ENCODE measurements around the gene CYB5R3. TPM values are rescaled to one million over a fixed set of nuclear protein-coding genes. Genes with fewer than 3 reads are reported as not detected.

CYB5R3 gene
- total and polyA plus RNA-seq, 7 experiments from 2014 or later, result 34.3 to 74.1 (median 42.3) TPM

GRCh38 chr22:42642806-42643633, 6.2 kb downstream of the CYB5R3 start:
- DNase-seq (no peak), ATAC-seq (peak; percentile 23)
- no peaks in the 10 kb centered on the region for H3K9me3 ChIP-seq (ENCODE audit: control insufficient read depth in 2 of 3, low read length in 3 of 3)
- no peak overlapping the region for H3K27ac Mint-ChIP-seq
- no peaks in the 10 kb centered on the region for H3K9me3 Mint-ChIP-seq
- intact Hi-C loops (cut with micrococcal nuclease), result no loop called here
- peaks cover 5 to 8% of the 10 kb centered on the region in 2 donors for H3K4me1 ChIP-seq (ENCODE audit: control insufficient read depth in 2 of 2, insufficient read depth in 2 of 2, low read length in 2 of 2)
- no peaks in the 10 kb centered on the region for H3K27me3 Mint-ChIP-seq
- no peaks in the 10 kb centered on the region for H3K27me3 ChIP-seq (ENCODE audit: control insufficient read depth in 2 of 2, insufficient read depth in 2 of 2, low read length in 2 of 2)
- peaks cover 10 to 37% (median 29%) of the 10 kb centered on the region in 7 donors for H3K4me1 Mint-ChIP-seq
- H3K36me3 Mint-ChIP-seq, result no peaks in the 10 kb centered on the region
- H3K36me3 ChIP-seq (ENCODE audit: control insufficient read depth in 2 of 3, insufficient read depth in 3 of 3, low read length in 3 of 3), result no peaks in the 10 kb centered on the region
- ChIA-PET POLR2A (interaction anchor here (1.3 kb wide), 1 partner anchor 29 kb away, joined by 5 read pairs; the partner anchor contains the start of gene POLDIP3), CTCF (no interaction called here)
- H3K4me3 ChIP-seq (ENCODE audit: low read length), result no peak overlapping the region
- H3K27ac ChIP-seq (ENCODE audit: low read depth, low read length), result no peak overlapping the region
- H3K4me3 Mint-ChIP-seq, result no peak overlapping the region

- CTCF ChIA-PET, result no interaction called here
- Histone ChIP-seq H3K27me3 (ENCODE audit: control insufficient read depth in 2 of 2, insufficient read depth in 2 of 2, low read length in 2 of 2) (no peaks in the 10 kb centered on the region), H3K27ac (ENCODE audit: low read depth, low read length) (no peak overlapping the region), H3K36me3 (ENCODE audit: control insufficient read depth in 2 of 3, insufficient read depth in 3 of 3, low read length in 3 of 3) (peaks cover 0 to under 1% (median 0%) of the 10 kb centered on the region in 3 experiments), H3K4me1 (ENCODE audit: control insufficient read depth in 2 of 2, insufficient read depth in 2 of 2, low read length in 2 of 2) (peaks cover 0 to 4% of the 10 kb centered on the region in 2 donors), H3K4me3 (ENCODE audit: low read length) (no peak overlapping the region), H3K9me3 (ENCODE audit: control insufficient read depth in 2 of 3, low read length in 3 of 3) (no peaks in the 10 kb centered on the region)
- Mint-ChIP-seq H3K27ac (peak overlapping the region in 1 of 9 donors; percentile 12), H3K4me1 (peaks cover 6 to 26% (median 21%) of the 10 kb centered on the region in 7 donors), H3K36me3 (no peaks in the 10 kb centered on the region), H3K4me3 (no peak overlapping the region), H3K27me3 (no peaks in the 10 kb centered on the region), H3K9me3 (no peaks in the 10 kb centered on the region)
- intact Hi-C loops (cut with micrococcal nuclease), result no loop called here
- ATAC-seq, result no peak
- DNase-seq, result peak in 1 of 9 donors; percentile 5
- POLR2A ChIA-PET, result interaction anchor here (0.6 to 1.3 kb wide), 2 partner anchors 28 to 260 kb away, joined by 3 to 5 read pairs; partner anchors contain the start of gene POLDIP3
These were observed 7.3 kb downstream of the CYB5R3 start for GRCh38 chr22:42641801-42642413.

- Mint-ChIP-seq H3K9me3 (no peaks in the 10 kb centered on the region), H3K36me3 (peaks cover 0 to 8% (median 0%) of the 10 kb centered on the region in 5 donors), H3K27me3 (no peaks in the 10 kb centered on the region), H3K4me3 (no peak overlapping the region), H3K27ac (no peak overlapping the region), H3K4me1 (peaks cover 3 to 12% (median 11%) of the 10 kb centered on the region in 7 donors)
- intact Hi-C loops (cut with micrococcal nuclease), result no loop called here
- H3K36me3 ChIP-seq (ENCODE audit: control insufficient read depth in 2 of 3, insufficient read depth in 3 of 3, low read length in 3 of 3), result peaks cover 0 to 16% (median 0%) of the 10 kb centered on the region in 3 experiments
- H3K4me1 ChIP-seq (ENCODE audit: control insufficient read depth in 2 of 2, insufficient read depth in 2 of 2, low read length in 2 of 2), result no peaks in the 10 kb centered on the region
- CTCF ChIA-PET, result interaction anchor here (0.7 kb wide), 1 partner anchor 18 kb away, joined by 4 read pairs; no protein-coding TSS in a partner anchor
- no peaks in the 10 kb centered on the region for H3K27me3 ChIP-seq (ENCODE audit: control insufficient read depth in 2 of 2, insufficient read depth in 2 of 2, low read length in 2 of 2)
- ATAC-seq (no peak), DNase-seq (no peak)
- H3K4me3 ChIP-seq (ENCODE audit: low read length), result no peak overlapping the region
- POLR2A ChIA-PET, result interaction anchor here (1.0 to 1.1 kb wide), 2 partner anchors 8 to 24 kb away, joined by 4 read pairs; no protein-coding TSS in a partner anchor
- H3K9me3 ChIP-seq (ENCODE audit: control insufficient read depth in 2 of 3, low read length in 3 of 3), result no peaks in the 10 kb centered on the region
- H3K27ac ChIP-seq (ENCODE audit: low read depth, low read length), result no peak overlapping the region
These were observed 9.5 kb downstream of the CYB5R3 start for GRCh38 chr22:42639541-42640241.

GRCh38 chr22:42637555-42637954, 11.6 kb downstream of the CYB5R3 start:
- H3K27me3 ChIP-seq (ENCODE audit: control insufficient read depth in 2 of 2, insufficient read depth in 2 of 2, low read length in 2 of 2), result no peaks in the 10 kb centered on the region
- H3K27me3 Mint-ChIP-seq, result no peaks in the 10 kb centered on the region
- POLR2A ChIA-PET, result interaction anchor here (0.6 to 1.6 kb wide), 2 partner anchors 10 to 23 kb away, joined by 5 read pairs; partner anchors contain the start of gene POLDIP3
- peaks cover 0 to 6% (median under 1%) of the 10 kb centered on the region in 7 donors for H3K4me1 Mint-ChIP-seq
- intact Hi-C loops (cut with micrococcal nuclease), result no loop called here
- no peaks in the 10 kb centered on the region for H3K9me3 ChIP-seq (ENCODE audit: control insufficient read depth in 2 of 3, low read length in 3 of 3)
- no peaks in the 10 kb centered on the region for H3K4me1 ChIP-seq (ENCODE audit: control insufficient read depth in 2 of 2, insufficient read depth in 2 of 2, low read length in 2 of 2)
- no peak overlapping the region for H3K4me3 ChIP-seq (ENCODE audit: low read length)
- H3K36me3 Mint-ChIP-seq, result peaks cover 0 to 8% (median 0%) of the 10 kb centered on the region in 5 donors
- no peak overlapping the region for H3K27ac ChIP-seq (ENCODE audit: low read depth, low read length)
- no peak overlapping the region for H3K4me3 Mint-ChIP-seq
- ATAC-seq (no peak), DNase-seq (no peak)
- CTCF ChIA-PET, result no interaction called here
- no peak overlapping the region for H3K27ac Mint-ChIP-seq
- peaks cover 0 to 30% (median 0%) of the 10 kb centered on the region in 3 experiments for H3K36me3 ChIP-seq (ENCODE audit: control insufficient read depth in 2 of 3, insufficient read depth in 3 of 3, low read length in 3 of 3)
- H3K9me3 Mint-ChIP-seq, result no peaks in the 10 kb centered on the region

GRCh38 chr22:42636506-42636905, 12.7 kb downstream of the CYB5R3 start:
- Mint-ChIP-seq H3K4me1 (peaks cover 0 to 6% (median 0%) of the 10 kb centered on the region in 7 donors), H3K27ac (no peak overlapping the region), H3K4me3 (no peak overlapping the region), H3K36me3 (peaks cover 0 to 8% (median 0%) of the 10 kb centered on the region in 5 donors), H3K9me3 (no peaks in the 10 kb centered on the region), H3K27me3 (no peaks in the 10 kb centered on the region)
- ATAC-seq, result no peak
- intact Hi-C loops (cut with micrococcal nuclease), result no loop called here
- Histone ChIP-seq H3K4me1 (ENCODE audit: control insufficient read depth in 2 of 2, insufficient read depth in 2 of 2, low read length in 2 of 2) (no peaks in the 10 kb centered on the region), H3K27me3 (ENCODE audit: control insufficient read depth in 2 of 2, insufficient read depth in 2 of 2, low read length in 2 of 2) (no peaks in the 10 kb centered on the region), H3K27ac (ENCODE audit: low read depth, low read length) (no peak overlapping the region), H3K36me3 (ENCODE audit: control insufficient read depth in 2 of 3, insufficient read depth in 3 of 3, low read length in 3 of 3) (peaks cover 0 to 40% (median 0%) of the 10 kb centered on the region in 3 experiments), H3K9me3 (ENCODE audit: control insufficient read depth in 2 of 3, low read length in 3 of 3) (no peaks in the 10 kb centered on the region), H3K4me3 (ENCODE audit: low read length) (no peak overlapping the region)
- POLR2A ChIA-PET, result interaction anchor here (1.6 kb wide), 1 partner anchor 22 kb away, joined by 5 read pairs; the partner anchor contains the start of gene POLDIP3
- CTCF ChIA-PET, result no interaction called here
- DNase-seq, result no peak

GRCh38 chr22:42635531-42635930, 13.7 kb downstream of the CYB5R3 start:
- intact Hi-C loops (cut with micrococcal nuclease), result no loop called here
- no peak overlapping the region for H3K4me3 ChIP-seq (ENCODE audit: low read length)
- peaks cover 0 to 5% (median 0%) of the 10 kb centered on the region in 7 donors for H3K4me1 Mint-ChIP-seq
- no peaks in the 10 kb centered on the region for H3K9me3 ChIP-seq (ENCODE audit: control insufficient read depth in 2 of 3, low read length in 3 of 3)
- peaks cover 0 to 8% (median 0%) of the 10 kb centered on the region in 5 donors for H3K36me3 Mint-ChIP-seq
- no peak for DNase-seq
- H3K9me3 Mint-ChIP-seq, result no peaks in the 10 kb centered on the region
- no peak overlapping the region for H3K4me3 Mint-ChIP-seq
- POLR2A ChIA-PET, result no interaction called here
- no peaks in the 10 kb centered on the region for H3K4me1 ChIP-seq (ENCODE audit: control insufficient read depth in 2 of 2, insufficient read depth in 2 of 2, low read length in 2 of 2)
- no peak overlapping the region for H3K27ac ChIP-seq (ENCODE audit: low read depth, low read length)
- ATAC-seq, result no peak
- no peak overlapping the region for H3K27ac Mint-ChIP-seq
- no peaks in the 10 kb centered on the region for H3K27me3 Mint-ChIP-seq
- peaks cover 0 to 49% (median 0%) of the 10 kb centered on the region in 3 experiments for H3K36me3 ChIP-seq (ENCODE audit: control insufficient read depth in 2 of 3, insufficient read depth in 3 of 3, low read length in 3 of 3)
- CTCF ChIA-PET, result interaction anchor here (0.6 kb wide), 1 partner anchor 462 kb away, joined by 3 read pairs; no protein-coding TSS in a partner anchor
- no peaks in the 10 kb centered on the region for H3K27me3 ChIP-seq (ENCODE audit: control insufficient read depth in 2 of 2, insufficient read depth in 2 of 2, low read length in 2 of 2)

Measured in naive thymus-derived CD4-positive, alpha-beta T cell (primary cell).